ENCODE measurements around the gene FABP2. TPM values are rescaled to one million over a fixed set of nuclear protein-coding genes. Genes with fewer than 3 reads are reported as not detected.
"Not testable (repeated sequence)": the region's sequence is repeated elsewhere in the genome, so short reads cannot be mapped to it uniquely, and the experiment has no call there.

FABP2 gene
- total RNA-seq (2014; rRNA removed; shearing (Covaris generic)), result not detected in 2 replicates
- polyA plus RNA-seq (2014; cell fraction: nucleus; rRNA removed), result not detected in 2 replicates

- DNase-seq (ENCODE audit: extremely low read depth, low read depth), result no peak
Measured at GRCh38 chr4:119321921-119322687, at the start of gene FABP2. Gene FABP2, minus strand, starts transcription at chr4:119322138. Its CDS starts 36 bp downstream, at chr4:119322102.

GRCh38 chr4:119370951-119371683 is 49.2 kb upstream of the FABP2 start:
- DNase-seq (ENCODE audit: extremely low read depth, low read depth), result not testable (repeated sequence)

GRCh38 chr4:119370392-119370791 is 48.5 kb upstream of the FABP2 start:
- not testable (repeated sequence) for DNase-seq (ENCODE audit: extremely low read depth, low read depth)

- DNase-seq (ENCODE audit: extremely low read depth, low read depth), result not testable (repeated sequence)
Measured at GRCh38 chr4:119366802-119367201, 44.9 kb upstream of the FABP2 start.

GRCh38 chr4:119364203-119364602 is 42.3 kb upstream of the FABP2 start:
- not testable (repeated sequence) for DNase-seq (ENCODE audit: extremely low read depth, low read depth)

GRCh38 chr4:119363372-119363771 is 41.4 kb upstream of the FABP2 start:
- not testable (repeated sequence) for DNase-seq (ENCODE audit: extremely low read depth, low read depth)

GRCh38 chr4:119362413-119362812 is 40.5 kb upstream of the FABP2 start:
- DNase-seq (ENCODE audit: extremely low read depth, low read depth), result not testable (repeated sequence)

- not testable (repeated sequence) for DNase-seq (ENCODE audit: extremely low read depth, low read depth)
Measured at GRCh38 chr4:119359873-119360272, 37.9 kb upstream of the FABP2 start.

- not testable (repeated sequence) for DNase-seq (ENCODE audit: extremely low read depth, low read depth)
Measured at GRCh38 chr4:119356796-119357195, 34.9 kb upstream of the FABP2 start.

GRCh38 chr4:119356041-119356440 is 34.1 kb upstream of the FABP2 start:
- DNase-seq (ENCODE audit: extremely low read depth, low read depth), result not testable (repeated sequence)

GRCh38 chr4:119353364-119353763 is 31.4 kb upstream of the FABP2 start:
- DNase-seq (ENCODE audit: extremely low read depth, low read depth), result not testable (repeated sequence)

- not testable (repeated sequence) for DNase-seq (ENCODE audit: extremely low read depth, low read depth)
Measured at GRCh38 chr4:119348169-119348568, 26.2 kb upstream of the FABP2 start.

GRCh38 chr4:119343293-119343692 is 21.4 kb upstream of the FABP2 start:
- not testable (repeated sequence) for DNase-seq (ENCODE audit: extremely low read depth, low read depth)

GRCh38 chr4:119339895-119340294 is 18.0 kb upstream of the FABP2 start:
- DNase-seq (ENCODE audit: extremely low read depth, low read depth), result not testable (repeated sequence)

GRCh38 chr4:119337010-119337409 is 15.1 kb upstream of the FABP2 start:
- DNase-seq (ENCODE audit: extremely low read depth, low read depth), result no peak

- DNase-seq (ENCODE audit: extremely low read depth, low read depth), result not testable (repeated sequence)
Measured at GRCh38 chr4:119336332-119336979, 14.5 kb upstream of the FABP2 start.

GRCh38 chr4:119329835-119330620 is 8.1 kb upstream of the FABP2 start:
- no peak for DNase-seq (ENCODE audit: extremely low read depth, low read depth)

- no peak for DNase-seq (ENCODE audit: extremely low read depth, low read depth)
Measured at GRCh38 chr4:119328695-119329094, 6.8 kb upstream of the FABP2 start.

GRCh38 chr4:119317990-119318389 is 3.9 kb downstream of the FABP2 start:
- DNase-seq (ENCODE audit: extremely low read depth, low read depth), result no peak

GRCh38 chr4:119315036-119315435 is 6.9 kb downstream of the FABP2 start:
- no peak for DNase-seq (ENCODE audit: extremely low read depth, low read depth)

Data from NCI-H460 (cell line).